Neuronal stem cell (in vitro differentiated cells): ENCODE results near the gene MXI1.

Source experiments
- DNase-seq: peaks from one replicate; pipeline ENCODE4 v3.0.0-alpha.2; 2013; ENCODE audit warnings: low spot score
- H2AFZ ChIP-seq: one replicate; pipeline ENCODE4 v1.6.1; 2013; ENCODE audit warnings: mild to moderate bottlenecking, low read length, inconsistent platforms
- H2AK5ac ChIP-seq: 2 replicates; pipeline ENCODE4 v1.6.1; 2013; ENCODE audit warnings: low read depth, mild to moderate bottlenecking, inconsistent platforms, low read length, moderate library complexity, mixed read lengths
- H2BK120ac ChIP-seq: 2 replicates; pipeline ENCODE4 v1.6.1; 2013; ENCODE audit warnings: low read depth, mild to moderate bottlenecking, inconsistent platforms, low read length, moderate library complexity, mixed read lengths
- H2BK12ac ChIP-seq: one replicate; pipeline ENCODE4 v1.6.1; 2013; ENCODE audit warnings: low read length, inconsistent platforms
- H2BK15ac ChIP-seq: 2 replicates; pipeline ENCODE4 v1.6.1; 2013; ENCODE audit warnings: mild to moderate bottlenecking, low read length, inconsistent platforms, mixed read lengths
- H2BK5ac ChIP-seq: one replicate; pipeline ENCODE4 v1.6.1; 2013; ENCODE audit warnings: inconsistent platforms, mild to moderate bottlenecking, low read length, moderate library complexity
- H3K14ac ChIP-seq: one replicate; pipeline ENCODE4 v1.6.1; 2013; ENCODE audit warnings: low read length, inconsistent platforms
- H3K18ac ChIP-seq: 2 replicates; pipeline ENCODE4 v1.6.1; 2013; ENCODE audit warnings: low read length, inconsistent platforms
- H3K23ac ChIP-seq: 2 replicates; pipeline ENCODE4 v1.6.1; 2013; ENCODE audit warnings: low read depth, mild to moderate bottlenecking, mixed read lengths, low read length, inconsistent platforms; ENCODE audit not compliant: poor library complexity
- H3K27ac ChIP-seq: replicated peaks from 3 replicates; pipeline ENCODE4 v1.5.1; 2013; ENCODE audit warnings: low read length, inconsistent platforms
- H3K27me3 ChIP-seq, 3 experiments: 2 replicates each; pipeline ENCODE4 v1.6.1; 2013; ENCODE audit warnings: low read length in 3 of 3, mild to moderate bottlenecking in 2 of 3, inconsistent platforms in 1 of 3, low read depth in 1 of 3, mixed read lengths in 1 of 3, moderate library complexity in 1 of 3; ENCODE audit not compliant: control insufficient read depth in 3 of 3, insufficient read depth in 3 of 3
- H3K36me3 ChIP-seq, 2 donors: replicated peaks in 1 of 2; 2 replicates each; pipeline ENCODE4 v1.6.1; 2013; ENCODE audit warnings: low read length in 2 of 2; ENCODE audit not compliant: control insufficient read depth in 2 of 2, insufficient read depth in 2 of 2
- H3K4ac ChIP-seq: 2 replicates; pipeline ENCODE4 v1.6.1; 2013; ENCODE audit warnings: inconsistent platforms, mild to moderate bottlenecking, low read length, moderate library complexity
- H3K4me1 ChIP-seq, 2 donors: 1 replicate in 1 of 2; 2 replicates in 1 of 2; pipeline ENCODE4 v1.6.1; 2013; ENCODE audit warnings: low read length in 2 of 2, low read depth in 1 of 2; ENCODE audit not compliant: control insufficient read depth in 2 of 2, insufficient read depth in 1 of 2
- H3K4me2 ChIP-seq: one replicate; pipeline ENCODE4 v1.6.1; 2013; ENCODE audit warnings: mild to moderate bottlenecking, low read length, inconsistent platforms; ENCODE audit not compliant: insufficient read depth, poor library complexity, severe bottlenecking
- H3K4me3 ChIP-seq, 2 donors: 2 replicates each; pipeline ENCODE4 v1.5.1; 2013; ENCODE audit warnings: low read length in 2 of 2, mild to moderate bottlenecking in 2 of 2, inconsistent platforms in 1 of 2, moderate library complexity in 1 of 2
- H3K79me1 ChIP-seq: one replicate; pipeline ENCODE4 v1.6.1; 2013; ENCODE audit warnings: low read depth, mild to moderate bottlenecking, inconsistent platforms, low read length, moderate library complexity
- H3K9ac ChIP-seq: one replicate; pipeline ENCODE4 v1.6.1; 2013; ENCODE audit warnings: mild to moderate bottlenecking, low read depth, low read length, inconsistent platforms; ENCODE audit not compliant: poor library complexity
- H3K9me3 ChIP-seq, 2 donors: replicated peaks in 1 of 2; 2 replicates each; pipeline versions ENCODE3 to v1.6.1; 2013; ENCODE audit warnings: low read length in 2 of 2, mild to moderate bottlenecking in 2 of 2, inconsistent platforms in 1 of 2, low read depth in 1 of 2, mixed read lengths in 1 of 2, moderate library complexity in 1 of 2; ENCODE audit not compliant: control insufficient read depth in 2 of 2, insufficient read depth in 1 of 2
- H4K8ac ChIP-seq: one replicate; pipeline ENCODE4 v1.6.1; 2013; ENCODE audit warnings: low read depth, mild to moderate bottlenecking, inconsistent platforms, low read length, moderate library complexity
- H4K91ac ChIP-seq: one replicate; pipeline ENCODE4 v1.6.1; 2013; ENCODE audit warnings: low read length, low read depth, mild to moderate bottlenecking, inconsistent platforms; ENCODE audit not compliant: poor library complexity
- WGBS, 2 donors: extraction: QIAGEN DNeasy Blood & Tissue Kit; methylation state at CpG; one replicate each; pipeline ENCODE4 v1.1.7; 2013; ENCODE audit warnings: missing lambda C conversion rate in 2 of 2, mixed read lengths in 1 of 2; ENCODE audit not compliant: insufficient read length in 2 of 2, insufficient replicate concordance in 1 of 2; ENCODE audit errors: extremely low coverage in 2 of 2; 5-methylcytosine and 5-hydroxymethylcytosine counted together

The MXI1 gene

GRCh38 chr10:110258542-110258941 is 51.1 kb downstream of the MXI1 start:
- no CpG with 5 or more reads among the region's 1 CpG for WGBS, 2 donors

GRCh38 chr10:110259317-110259716 is 51.9 kb downstream of the MXI1 start:
- Histone ChIP-seq H2BK5ac (no peak overlapping the region), H2BK120ac (no peak overlapping the region), H3K79me1 (no peaks in the 10 kb centered on the region), H3K4me3 (no peak overlapping the region), H3K4me2 (no peak overlapping the region), H3K23ac (no peak overlapping the region), H3K27ac (no peak overlapping the region), H3K9ac (no peak overlapping the region), H4K8ac (no peak overlapping the region), H3K9me3 (peaks cover 1 to 15% of the 10 kb centered on the region in 2 donors), H2AK5ac (no peak overlapping the region), H2BK15ac (no peak overlapping the region), H3K36me3 (peaks cover 0 to 13% of the 10 kb centered on the region in 2 donors), H3K4me1 (no peaks in the 10 kb centered on the region), H2AFZ (no peak overlapping the region), H3K27me3 (no peaks in the 10 kb centered on the region), H3K14ac (no peak overlapping the region), H4K91ac (no peak overlapping the region), H3K18ac (no peak overlapping the region), H2BK12ac (no peak overlapping the region), H3K4ac (no peak overlapping the region)
- no peak for DNase-seq

More at GRCh38 chr10:110258542-110258941, 51.1 kb downstream of the MXI1 start:
- no peak overlapping the region for H2BK120ac ChIP-seq
- no peak overlapping the region for H2AK5ac ChIP-seq
- no peak overlapping the region for H4K91ac ChIP-seq
- H4K8ac ChIP-seq, result no peak overlapping the region
- DNase-seq, result no peak
- H3K9ac ChIP-seq, result no peak overlapping the region
- H3K79me1 ChIP-seq, result no peaks in the 10 kb centered on the region
- H3K4me2 ChIP-seq, result no peak overlapping the region
- peaks cover 1 to 15% of the 10 kb centered on the region in 2 donors for H3K9me3 ChIP-seq
- H2AFZ ChIP-seq, result no peak overlapping the region
- no peak overlapping the region for H2BK12ac ChIP-seq
- H2BK15ac ChIP-seq, result no peak overlapping the region
- no peak overlapping the region for H3K4ac ChIP-seq
- H3K18ac ChIP-seq, result no peak overlapping the region
- H2BK5ac ChIP-seq, result no peak overlapping the region
- H3K36me3 ChIP-seq, result peaks cover 0 to 16% of the 10 kb centered on the region in 2 donors
- H3K23ac ChIP-seq, result no peak overlapping the region
- H3K4me3 ChIP-seq, result no peak overlapping the region
- H3K27me3 ChIP-seq, result no peaks in the 10 kb centered on the region
- no peak overlapping the region for H3K14ac ChIP-seq
- no peak overlapping the region for H3K27ac ChIP-seq
- no peaks in the 10 kb centered on the region for H3K4me1 ChIP-seq

- WGBS, 2 donors, result no CpG with 5 or more reads among the region's 1 CpG
- no peak overlapping the region for H2BK120ac ChIP-seq
- no peak overlapping the region for H2BK15ac ChIP-seq
- H3K9me3 ChIP-seq, result peaks cover 1 to 3% of the 10 kb centered on the region in 2 donors
- no peaks in the 10 kb centered on the region for H3K79me1 ChIP-seq
- H3K36me3 ChIP-seq, result peaks cover 0 to 11% of the 10 kb centered on the region in 2 donors
- no peak overlapping the region for H3K23ac ChIP-seq
- H3K27me3 ChIP-seq, result no peaks in the 10 kb centered on the region
- no peak overlapping the region for H3K4me3 ChIP-seq
- H2AK5ac ChIP-seq, result no peak overlapping the region
- H3K18ac ChIP-seq, result no peak overlapping the region
- H3K9ac ChIP-seq, result no peak overlapping the region
- no peak for DNase-seq
- H3K4me1 ChIP-seq, result no peaks in the 10 kb centered on the region
- no peak overlapping the region for H2BK12ac ChIP-seq
- H3K14ac ChIP-seq, result no peak overlapping the region
- H2BK5ac ChIP-seq, result no peak overlapping the region
- no peak overlapping the region for H3K4me2 ChIP-seq
- no peak overlapping the region for H4K91ac ChIP-seq
- no peak overlapping the region for H4K8ac ChIP-seq
- no peak overlapping the region for H3K4ac ChIP-seq
- no peak overlapping the region for H3K27ac ChIP-seq
- H2AFZ ChIP-seq, result no peak overlapping the region
Measured at GRCh38 chr10:110260746-110261477, 53.5 kb downstream of the MXI1 start.

GRCh38 chr10:110263164-110263563 is 55.8 kb downstream of the MXI1 start:
- H3K27me3 ChIP-seq, result no peaks in the 10 kb centered on the region
- H3K9me3 ChIP-seq, result no peaks in the 10 kb centered on the region
- no peak overlapping the region for H3K27ac ChIP-seq
- no peak overlapping the region for H2BK120ac ChIP-seq
- H3K4me1 ChIP-seq, result no peaks in the 10 kb centered on the region
- no peak overlapping the region for H3K18ac ChIP-seq
- no peak overlapping the region for H2BK12ac ChIP-seq
- H3K79me1 ChIP-seq, result no peaks in the 10 kb centered on the region
- no peak overlapping the region for H3K14ac ChIP-seq
- no peak for DNase-seq
- H3K9ac ChIP-seq, result no peak overlapping the region
- no peak overlapping the region for H2BK5ac ChIP-seq
- H3K23ac ChIP-seq, result no peak overlapping the region
- no CpG with 5 or more reads among the region's 1 CpG for WGBS, 2 donors
- H4K8ac ChIP-seq, result no peak overlapping the region
- H3K4me2 ChIP-seq, result no peak overlapping the region
- no peak overlapping the region for H4K91ac ChIP-seq
- H2AK5ac ChIP-seq, result no peak overlapping the region
- H3K4me3 ChIP-seq, result no peak overlapping the region
- no peak overlapping the region for H3K4ac ChIP-seq
- peaks cover 0 to 11% of the 10 kb centered on the region in 2 donors for H3K36me3 ChIP-seq
- no peak overlapping the region for H2AFZ ChIP-seq
- H2BK15ac ChIP-seq, result no peak overlapping the region
